ENCODE measurements around the gene CCL26. TPM values are rescaled to one million over a fixed set of nuclear protein-coding genes. Genes with fewer than 3 reads are reported as not detected.
"Not testable (repeated sequence)": the region's sequence is repeated elsewhere in the genome, so short reads cannot be mapped to it uniquely, and the experiment has no call there.

CCL26 gene
- total RNA-seq, 2 experiments from 2014 or later = not detected

DNA sequence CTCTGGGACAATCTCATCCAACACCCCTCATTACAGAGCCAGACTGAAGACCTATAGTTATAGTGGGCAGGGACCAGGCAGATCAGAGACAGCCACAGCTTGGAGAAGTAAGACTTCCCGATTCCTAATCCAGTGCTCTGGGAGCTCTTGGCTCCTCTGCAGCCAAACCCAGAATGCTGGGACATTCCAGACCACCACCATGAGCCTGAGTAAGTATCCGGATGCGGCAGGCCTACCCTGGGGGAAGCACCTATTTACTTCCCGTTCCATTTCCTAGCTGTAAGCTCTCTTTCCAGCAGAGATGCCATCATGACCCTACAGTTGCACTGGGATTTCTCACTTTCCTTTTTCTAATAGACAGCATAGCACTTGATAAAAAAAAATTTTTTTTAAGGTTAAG is 49.6 kb downstream of the CCL26 start:
- Mint-ChIP-seq H3K27ac (no peak overlapping the region), H3K9me3 (no peaks in the 10 kb centered on the region), H3K4me3 (no peak overlapping the region), H3K27me3 (no peaks in the 10 kb centered on the region), H3K4me1 (ENCODE audit: low read depth) (no peaks in the 10 kb centered on the region), H3K36me3 (ENCODE audit: low read depth) (no peaks in the 10 kb centered on the region)
- ChIA-PET POLR2A (no interaction called here), CTCF (no interaction called here)
- TF ChIP-seq, protein P1, sequence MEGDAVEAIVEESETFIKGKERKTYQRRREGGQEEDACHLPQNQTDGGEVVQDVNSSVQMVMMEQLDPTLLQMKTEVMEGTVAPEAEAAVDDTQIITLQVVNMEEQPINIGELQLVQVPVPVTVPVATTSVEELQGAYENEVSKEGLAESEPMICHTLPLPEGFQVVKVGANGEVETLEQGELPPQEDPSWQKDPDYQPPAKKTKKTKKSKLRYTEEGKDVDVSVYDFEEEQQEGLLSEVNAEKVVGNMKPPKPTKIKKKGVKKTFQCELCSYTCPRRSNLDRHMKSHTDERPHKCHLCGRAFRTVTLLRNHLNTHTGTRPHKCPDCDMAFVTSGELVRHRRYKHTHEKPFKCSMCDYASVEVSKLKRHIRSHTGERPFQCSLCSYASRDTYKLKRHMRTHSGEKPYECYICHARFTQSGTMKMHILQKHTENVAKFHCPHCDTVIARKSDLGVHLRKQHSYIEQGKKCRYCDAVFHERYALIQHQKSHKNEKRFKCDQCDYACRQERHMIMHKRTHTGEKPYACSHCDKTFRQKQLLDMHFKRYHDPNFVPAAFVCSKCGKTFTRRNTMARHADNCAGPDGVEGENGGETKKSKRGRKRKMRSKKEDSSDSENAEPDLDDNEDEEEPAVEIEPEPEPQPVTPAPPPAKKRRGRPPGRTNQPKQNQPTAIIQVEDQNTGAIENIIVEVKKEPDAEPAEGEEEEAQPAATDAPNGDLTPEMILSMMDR (IDR thresholded peaks at IDR 0.05) = no peak
- DNase-seq = no peak
- Histone ChIP-seq H3K27me3 (ENCODE audit: control insufficient read depth in 1 of 2, insufficient read depth in 2 of 2, low read length in 2 of 2) (no peaks in the 10 kb centered on the region), H3K9me3 (ENCODE audit: control insufficient read depth in 1 of 2, insufficient read depth in 1 of 2, low read length in 2 of 2) (no peaks in the 10 kb centered on the region), H3K36me3 (ENCODE audit: insufficient read depth, low read length) (no peaks in the 10 kb centered on the region), H3K27ac (ENCODE audit: low read depth in 1 of 2, low read length in 2 of 2) (no peak overlapping the region), H3K4me1 (ENCODE audit: insufficient read depth, low read length) (peaks cover 4% of the 10 kb centered on the region), H3K4me3 (ENCODE audit: low read length) (no peak overlapping the region)
- intact Hi-C loops (cut with DNase I, micrococcal nuclease) = no loop called here
- ATAC-seq (ENCODE audit: poor library complexity) = no peak

DNA sequence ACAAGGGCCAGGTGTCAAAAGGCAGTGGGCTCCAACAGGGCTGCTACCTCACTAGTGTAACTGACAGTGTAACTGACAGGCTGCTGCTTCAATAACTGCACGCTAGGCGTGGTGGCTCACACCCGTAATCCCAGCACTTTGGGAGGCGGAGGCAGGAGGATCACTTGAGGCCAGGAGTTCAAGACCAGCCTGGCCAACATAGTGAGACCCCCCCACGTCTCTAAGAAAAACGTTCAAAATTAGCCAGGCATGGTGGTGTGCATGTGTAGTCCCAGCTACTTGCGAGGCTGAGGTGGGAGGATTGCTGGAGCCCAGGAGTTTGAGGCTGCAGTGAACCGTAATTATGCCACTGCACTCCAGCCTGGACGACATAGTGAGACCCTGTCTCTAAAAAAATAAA is 50.1 kb downstream of the CCL26 start:
- H3K27ac Mint-ChIP-seq; DNase-seq; H3K36me3 ChIP-seq (ENCODE audit: insufficient read depth, low read length); H3K4me3 ChIP-seq (ENCODE audit: low read length); H3K9me3 Mint-ChIP-seq; H3K4me1 Mint-ChIP-seq (ENCODE audit: low read depth); H3K27me3 Mint-ChIP-seq; H3K4me1 ChIP-seq (ENCODE audit: insufficient read depth, low read length); H3K27me3 ChIP-seq (ENCODE audit: control insufficient read depth in 1 of 2, insufficient read depth in 2 of 2, low read length in 2 of 2); H3K4me3 Mint-ChIP-seq; POLR2A ChIA-PET; H3K9me3 ChIP-seq (ENCODE audit: control insufficient read depth in 1 of 2, insufficient read depth in 1 of 2, low read length in 2 of 2); intact Hi-C loops (cut with DNase I, micrococcal nuclease); H3K36me3 Mint-ChIP-seq (ENCODE audit: low read depth); CTCF ChIA-PET; ATAC-seq (ENCODE audit: poor library complexity); H3K27ac ChIP-seq (ENCODE audit: low read depth in 1 of 2, low read length in 2 of 2): not testable (repeated sequence)

DNA sequence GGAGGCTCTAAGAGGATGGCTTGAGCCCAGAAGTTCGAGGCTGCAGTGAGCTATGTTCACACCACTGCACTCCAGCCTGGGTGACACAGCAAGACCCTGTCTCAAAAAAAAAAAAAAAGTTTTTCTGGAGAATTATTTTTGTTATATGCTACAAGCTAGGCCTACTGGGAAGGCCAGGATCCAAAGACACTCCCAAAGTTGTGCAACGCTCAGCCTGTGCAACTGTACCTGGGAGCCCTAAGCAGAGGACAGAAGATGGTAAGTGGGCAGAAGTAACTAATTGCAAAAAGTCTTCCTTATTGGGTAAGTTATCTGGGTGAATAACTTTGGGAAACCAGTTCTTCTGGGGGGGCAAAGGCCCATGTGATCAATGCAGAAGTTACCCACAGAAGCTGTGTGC is 50.6 kb downstream of the CCL26 start:
- H3K9me3 Mint-ChIP-seq = no peaks in the 10 kb centered on the region
- Histone ChIP-seq H3K36me3 (ENCODE audit: insufficient read depth, low read length) (no peaks in the 10 kb centered on the region), H3K27me3 (ENCODE audit: control insufficient read depth in 1 of 2, insufficient read depth in 2 of 2, low read length in 2 of 2) (no peaks in the 10 kb centered on the region), H3K27ac (ENCODE audit: low read depth in 1 of 2, low read length in 2 of 2) (no peak overlapping the region), H3K4me3 (ENCODE audit: low read length) (no peak overlapping the region), H3K9me3 (ENCODE audit: control insufficient read depth in 1 of 2, insufficient read depth in 1 of 2, low read length in 2 of 2) (no peaks in the 10 kb centered on the region), H3K4me1 (ENCODE audit: insufficient read depth, low read length) (no peaks in the 10 kb centered on the region)
- CTCF ChIA-PET = no interaction called here
- intact Hi-C loops (cut with DNase I, micrococcal nuclease) = no loop called here
- no peaks in the 10 kb centered on the region for H3K27me3 Mint-ChIP-seq
- H3K36me3 Mint-ChIP-seq (ENCODE audit: low read depth) = no peaks in the 10 kb centered on the region
- H3K27ac Mint-ChIP-seq = no peak overlapping the region
- DNase-seq (no peak), ATAC-seq (ENCODE audit: poor library complexity) (no peak)
- no peak overlapping the region for H3K4me3 Mint-ChIP-seq
- POLR2A ChIA-PET = no interaction called here
- TF ChIP-seq, protein P1 (IDR thresholded peaks at IDR 0.05) = no peak
- H3K4me1 Mint-ChIP-seq (ENCODE audit: low read depth) = no peaks in the 10 kb centered on the region

DNA sequence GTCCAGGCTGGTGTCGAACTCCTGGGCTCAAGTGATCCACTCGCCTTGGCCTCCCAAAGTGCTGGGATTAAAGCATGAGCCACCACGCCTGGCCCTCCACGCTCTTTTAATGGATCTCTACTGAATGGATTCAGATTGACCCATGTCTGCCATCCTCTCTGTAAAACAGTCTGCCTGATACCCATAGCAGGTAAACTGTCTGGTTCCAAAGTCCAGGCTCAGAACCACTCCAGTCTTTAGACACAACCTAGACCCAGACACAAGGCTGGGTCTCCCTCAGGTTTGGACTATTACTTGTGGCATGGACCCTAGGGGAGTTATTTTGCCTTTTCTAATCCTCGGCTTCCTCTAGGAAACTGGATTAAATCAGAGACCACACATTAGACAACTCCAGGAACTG is 52.4 kb downstream of the CCL26 start:
- CTCF ChIA-PET = no interaction called here
- Mint-ChIP-seq H3K4me1 (ENCODE audit: low read depth) (no peaks in the 10 kb centered on the region), H3K9me3 (no peaks in the 10 kb centered on the region), H3K4me3 (no peak overlapping the region), H3K27me3 (no peaks in the 10 kb centered on the region), H3K36me3 (ENCODE audit: low read depth) (no peaks in the 10 kb centered on the region), H3K27ac (no peak overlapping the region)
- DNase-seq (no peak), ATAC-seq (ENCODE audit: poor library complexity) (no peak)
- H3K4me3 ChIP-seq (ENCODE audit: low read length) = no peak overlapping the region
- intact Hi-C loops (cut with DNase I, micrococcal nuclease) = no loop called here
- H3K27me3 ChIP-seq (ENCODE audit: control insufficient read depth in 1 of 2, insufficient read depth in 2 of 2, low read length in 2 of 2) = no peaks in the 10 kb centered on the region
- TF ChIP-seq, protein P1 (IDR thresholded peaks at IDR 0.05) = no peak
- H3K9me3 ChIP-seq (ENCODE audit: control insufficient read depth in 1 of 2, insufficient read depth in 1 of 2, low read length in 2 of 2) = no peaks in the 10 kb centered on the region
- no peak overlapping the region for H3K27ac ChIP-seq (ENCODE audit: low read depth in 1 of 2, low read length in 2 of 2)
- no peaks in the 10 kb centered on the region for H3K36me3 ChIP-seq (ENCODE audit: insufficient read depth, low read length)
- POLR2A ChIA-PET = no interaction called here
- H3K4me1 ChIP-seq (ENCODE audit: insufficient read depth, low read length) = no peaks in the 10 kb centered on the region

Other genes starting within 250 kb of the CCL26 start
- 1 to 10 TPM; 1.5 to 1.7 TPM for gene HIP1, start 33.3 kb downstream of the CCL26 start, total RNA-seq
- gene CCL24, start 41.6 kb upstream of the CCL26 start, total RNA-seq = not detected
- 100 to 1,000 TPM; 199 to 208 TPM for gene RHBDD2, start 106.8 kb upstream of the CCL26 start, total RNA-seq
- 10 to 100 TPM; 44.2 to 54.8 TPM for gene POR, start 142.9 kb upstream of the CCL26 start, total RNA-seq
- 10 to 100 TPM in 1 of 2 experiments, 1 to 10 TPM in 1; 10.0 to 10.8 TPM for gene TMEM120A, start 222.4 kb upstream of the CCL26 start, total RNA-seq